ENCODE results near the gene C1orf53.

GRCh38 chr1:197918807-197919345 is 16.4 kb downstream of the C1orf53 start:
- TF ChIP-seq ZMAT3 (CRISPR knock-in tag; conservative IDR thresholded peaks at IDR 0.05), result no peak
- no peak for TF ChIP-seq ZBTB26 (CRISPR knock-in tag; IDR thresholded peaks at IDR 0.05; ENCODE audit: borderline replicate concordance)
- TF ChIP-seq ZGPAT (CRISPR knock-in tag; IDR thresholded peaks at IDR 0.05), result no peak
- no peak for TF ChIP-seq ZNF350 (CRISPR knock-in tag; IDR thresholded peaks at IDR 0.05; ENCODE audit: borderline replicate concordance, low read depth)

Measured in HepG2 (cell line).